Left kidney (tissue), 8 donors: ENCODE data around the gene BAG5. TPM values are rescaled to one million over a fixed set of nuclear protein-coding genes. Genes with fewer than 3 reads are reported as not detected.
"Not testable (repeated sequence)": the region's sequence is repeated elsewhere in the genome, so short reads cannot be mapped to it uniquely, and the experiment has no call there.

Experiments
- DNase-seq: peaks from one replicate; pipeline ENCODE4 v3.0.0-alpha.2; 2013
- long read RNA-seq, 8 donors: transcript quantifications; one replicate each; lab custom pipeline, GENCODE V29; 2026
- polyA plus RNA-seq: library from polyadenylated mRNA; unstranded; fragments of 120-200 nt; gene quantifications from one replicate; pipeline ENCODE4 v1.2.1, GENCODE V29; 2013; ENCODE audit not compliant: insufficient read length

Gene BAG5, protein sequence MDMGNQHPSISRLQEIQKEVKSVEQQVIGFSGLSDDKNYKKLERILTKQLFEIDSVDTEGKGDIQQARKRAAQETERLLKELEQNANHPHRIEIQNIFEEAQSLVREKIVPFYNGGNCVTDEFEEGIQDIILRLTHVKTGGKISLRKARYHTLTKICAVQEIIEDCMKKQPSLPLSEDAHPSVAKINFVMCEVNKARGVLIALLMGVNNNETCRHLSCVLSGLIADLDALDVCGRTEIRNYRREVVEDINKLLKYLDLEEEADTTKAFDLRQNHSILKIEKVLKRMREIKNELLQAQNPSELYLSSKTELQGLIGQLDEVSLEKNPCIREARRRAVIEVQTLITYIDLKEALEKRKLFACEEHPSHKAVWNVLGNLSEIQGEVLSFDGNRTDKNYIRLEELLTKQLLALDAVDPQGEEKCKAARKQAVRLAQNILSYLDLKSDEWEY
- 35.7 TPM for polyA plus RNA-seq
- long read RNA-seq, donor 1, full-length matches to known transcripts: 7 of 25 reads
- long read RNA-seq, donor 1, partial matches to known transcripts: 18 of 25 reads
- long read RNA-seq, donor 1, other reads (novel, unspliced or antisense): 0 of 25 reads
- long read RNA-seq, donor 2, full-length matches to known transcripts: 12 of 12 reads
- long read RNA-seq, donor 2, partial matches to known transcripts: 0 of 12 reads
- long read RNA-seq, donor 2, other reads (novel, unspliced or antisense): 0 of 12 reads
- long read RNA-seq, donor 3, full-length matches to known transcripts: 7 of 7 reads
- long read RNA-seq, donor 3, partial matches to known transcripts: 0 of 7 reads
- long read RNA-seq, donor 3, other reads (novel, unspliced or antisense): 0 of 7 reads
- long read RNA-seq, donor 4, full-length matches to known transcripts: 2 of 2 reads
- long read RNA-seq, donor 4, partial matches to known transcripts: 0 of 2 reads
- long read RNA-seq, donor 4, other reads (novel, unspliced or antisense): 0 of 2 reads
- long read RNA-seq, donor 5, full-length matches to known transcripts: 5 of 5 reads
- long read RNA-seq, donor 5, partial matches to known transcripts: 0 of 5 reads
- long read RNA-seq, donor 5, other reads (novel, unspliced or antisense): 0 of 5 reads
- long read RNA-seq, donor 6, full-length matches to known transcripts: 6 of 6 reads
- long read RNA-seq, donor 6, partial matches to known transcripts: 0 of 6 reads
- long read RNA-seq, donor 6, other reads (novel, unspliced or antisense): 0 of 6 reads
- long read RNA-seq, donor 7, full-length matches to known transcripts: 11 of 11 reads
- long read RNA-seq, donor 7, partial matches to known transcripts: 0 of 11 reads
- long read RNA-seq, donor 7, other reads (novel, unspliced or antisense): 0 of 11 reads
- long read RNA-seq, donor 8, full-length matches to known transcripts: 3 of 3 reads
- long read RNA-seq, donor 8, partial matches to known transcripts: 0 of 3 reads
- long read RNA-seq, donor 8, other reads (novel, unspliced or antisense): 0 of 3 reads

DNA sequence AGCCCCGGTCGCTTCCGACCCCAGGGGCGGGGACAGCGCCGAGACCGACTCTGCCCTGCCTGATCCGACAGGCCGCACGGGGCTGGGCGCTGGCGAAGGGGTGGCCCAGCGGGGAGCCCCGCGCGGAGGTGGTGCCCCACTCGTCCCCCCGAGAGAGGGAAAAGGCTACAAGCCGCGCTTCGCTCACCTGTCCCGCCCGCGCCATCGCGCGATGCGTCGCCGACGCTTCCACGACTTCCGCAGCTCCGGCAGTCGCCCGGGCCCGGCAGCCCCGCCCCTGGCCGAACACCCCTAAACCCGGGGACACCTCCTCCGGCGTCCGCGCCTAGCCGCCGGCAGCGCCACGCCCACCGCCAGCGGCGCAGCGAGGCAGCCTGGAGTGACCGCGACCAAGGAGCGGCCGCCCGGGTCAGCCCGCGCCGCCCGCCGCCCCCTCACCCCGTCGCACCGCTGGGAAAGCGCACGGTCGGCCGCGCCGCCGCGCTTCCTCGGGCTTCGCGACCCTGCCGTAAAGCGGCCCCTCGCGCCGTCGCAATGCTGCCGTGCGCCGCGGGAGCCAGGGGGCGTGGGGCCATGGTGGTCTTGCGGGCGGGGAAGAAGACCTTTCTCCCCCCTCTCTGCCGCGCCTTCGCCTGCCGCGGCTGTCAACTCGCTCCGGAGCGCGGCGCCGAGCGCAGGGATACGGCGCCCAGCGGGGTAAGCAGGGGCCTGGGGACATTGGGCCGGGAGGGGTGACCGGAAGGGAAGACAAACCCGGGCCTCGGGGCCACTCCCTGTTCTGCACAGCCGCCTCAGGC is at the start of gene BAG5, which contains the start of gene COA8:
TSS of gene BAG5 (minus strand) at position 229 of the 797 bp plus-strand sequence. CDS start 1,493 bp downstream, outside the sequence.
TSS of gene COA8 (plus strand) at position 532 of the 797 bp plus-strand sequence. CDS start at position 574, 42 bp downstream.
- DNase-seq: peak; percentile 82

DNA sequence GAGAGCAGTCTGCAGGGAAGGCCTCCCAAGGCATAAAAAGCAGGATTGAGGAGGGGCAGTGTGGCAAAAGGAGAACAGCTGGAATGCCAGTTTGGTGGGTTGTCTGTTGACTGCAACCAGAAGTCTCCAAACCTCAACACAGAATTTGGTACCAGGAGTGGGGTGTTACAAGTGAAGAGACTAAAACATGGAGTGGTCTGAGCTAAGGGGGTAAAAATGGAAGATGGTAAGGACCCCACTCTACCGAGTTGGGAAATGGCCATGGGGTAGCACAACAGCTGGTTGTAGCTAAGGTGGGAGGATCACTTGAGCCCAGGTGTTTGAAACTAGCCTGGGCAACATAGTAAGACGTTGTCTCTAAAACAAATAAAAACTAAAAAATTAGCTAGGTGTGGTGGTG is 48.8 kb upstream of the BAG5 start:
- DNase-seq: no peak

DNA sequence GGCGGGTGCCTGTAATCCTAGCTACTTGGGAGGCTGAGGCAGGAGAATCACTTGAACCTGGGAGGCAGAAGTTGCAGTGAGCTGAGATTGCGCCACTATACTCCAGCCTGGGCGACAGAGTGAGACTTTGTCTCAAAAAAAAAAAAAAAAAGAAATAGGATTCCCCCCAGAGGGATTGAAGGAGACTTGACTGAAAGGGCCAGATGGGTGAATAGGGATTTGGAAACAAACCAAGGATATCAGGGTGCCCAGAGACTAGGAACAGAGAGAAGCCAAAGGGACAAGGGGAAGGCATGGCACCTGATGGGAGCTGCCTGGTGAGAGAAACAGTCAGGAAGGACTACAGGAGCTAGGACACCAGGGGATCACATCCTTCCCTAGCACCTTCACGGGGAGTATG is 46.6 kb upstream of the BAG5 start:
- not testable (repeated sequence) for DNase-seq

DNA sequence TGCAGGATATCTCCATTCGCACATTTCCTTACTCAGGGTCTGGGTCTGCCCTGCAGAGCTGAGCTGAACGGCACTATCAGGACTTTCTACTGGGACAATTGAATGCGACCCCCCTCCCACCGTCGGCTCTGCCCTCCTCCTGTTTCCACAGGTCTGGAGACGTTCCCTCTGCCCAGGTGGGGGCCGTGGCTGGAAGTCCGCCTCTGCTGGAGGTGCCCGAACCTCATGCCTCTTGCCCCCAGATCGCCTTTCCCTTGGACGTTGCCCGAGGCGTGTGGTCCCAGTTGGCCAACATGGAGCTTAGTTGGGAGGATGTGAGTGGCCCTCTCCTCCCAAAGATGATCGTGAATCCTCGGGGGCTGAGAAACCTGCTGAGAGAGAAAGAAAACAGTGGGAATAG is 45.4 kb upstream of the BAG5 start:
- no peak for DNase-seq

DNA sequence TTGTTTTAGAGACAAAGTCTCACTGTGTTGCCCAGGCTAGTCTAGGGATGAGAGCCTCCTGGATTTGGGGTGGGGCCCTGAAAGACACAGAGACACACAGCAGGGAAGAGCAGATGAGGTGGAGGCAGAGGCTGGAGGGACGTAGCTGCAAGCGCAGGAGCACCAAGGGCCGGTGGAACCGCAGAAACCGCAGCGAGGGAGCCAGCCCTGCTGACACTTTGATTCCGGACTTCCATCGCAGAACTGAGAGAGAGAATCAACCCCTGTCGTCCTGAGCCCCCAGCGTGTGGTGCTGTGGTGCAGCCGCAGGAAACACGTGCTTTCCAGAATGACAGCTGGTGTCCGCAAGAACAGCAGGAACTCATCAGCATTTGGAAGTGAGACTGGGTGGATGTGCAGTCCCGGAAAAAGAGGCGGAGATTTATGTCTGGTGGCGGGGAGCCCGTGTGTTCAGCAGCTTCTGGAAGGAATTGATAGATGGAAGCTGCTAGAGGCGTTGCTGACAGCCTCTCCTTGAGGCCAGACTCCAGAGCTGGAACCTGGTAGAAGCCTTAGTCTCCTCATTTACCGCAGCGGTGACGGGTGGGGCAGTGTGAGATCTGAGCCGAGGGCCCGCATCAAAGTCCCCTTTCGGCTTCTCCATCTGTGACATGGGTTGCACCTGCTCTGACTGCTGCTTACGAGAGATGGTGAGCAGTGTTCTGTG is 44.7 kb upstream of the BAG5 start:
- DNase-seq: peak; percentile 91

DNA sequence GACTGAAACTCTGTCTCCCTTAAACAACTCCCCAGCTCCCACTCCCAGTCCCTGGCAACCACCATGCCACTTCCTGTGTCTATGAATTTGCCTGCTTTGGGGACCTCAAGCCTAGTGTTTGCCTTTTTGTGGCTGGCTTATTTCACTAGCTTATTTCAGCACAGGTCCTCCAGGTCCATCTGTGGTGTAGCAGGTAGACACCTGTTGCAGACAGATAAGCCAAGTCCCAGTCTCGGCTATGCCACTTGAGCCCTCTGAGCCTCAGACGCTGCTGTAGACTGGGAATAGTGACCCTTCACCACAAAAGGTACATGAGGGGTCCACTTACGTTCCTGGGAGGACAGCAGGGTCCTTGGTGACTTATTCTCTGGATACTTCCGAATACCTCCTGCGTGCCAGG is 42.2 kb upstream of the BAG5 start:
- no peak for DNase-seq

DNA sequence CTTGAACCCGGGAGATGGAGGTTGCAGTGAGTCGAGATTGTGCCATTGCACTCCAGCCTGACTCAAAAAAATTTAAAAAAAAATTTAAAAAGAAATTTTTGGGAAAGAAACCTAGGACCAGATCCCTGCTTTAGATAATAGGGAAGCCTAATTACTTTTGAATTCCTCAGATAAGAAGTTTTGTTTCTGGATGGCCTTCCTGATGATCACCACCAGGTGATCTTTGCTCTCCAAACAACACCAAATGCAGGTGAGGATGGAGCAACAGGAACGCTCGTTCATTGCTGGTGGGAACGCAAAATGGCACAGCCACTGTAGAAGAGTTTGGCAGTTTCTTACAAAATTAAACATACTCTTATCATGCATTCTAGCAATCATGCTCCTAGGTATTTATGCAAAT is 38.0 kb upstream of the BAG5 start:
- no peak for DNase-seq

DNA sequence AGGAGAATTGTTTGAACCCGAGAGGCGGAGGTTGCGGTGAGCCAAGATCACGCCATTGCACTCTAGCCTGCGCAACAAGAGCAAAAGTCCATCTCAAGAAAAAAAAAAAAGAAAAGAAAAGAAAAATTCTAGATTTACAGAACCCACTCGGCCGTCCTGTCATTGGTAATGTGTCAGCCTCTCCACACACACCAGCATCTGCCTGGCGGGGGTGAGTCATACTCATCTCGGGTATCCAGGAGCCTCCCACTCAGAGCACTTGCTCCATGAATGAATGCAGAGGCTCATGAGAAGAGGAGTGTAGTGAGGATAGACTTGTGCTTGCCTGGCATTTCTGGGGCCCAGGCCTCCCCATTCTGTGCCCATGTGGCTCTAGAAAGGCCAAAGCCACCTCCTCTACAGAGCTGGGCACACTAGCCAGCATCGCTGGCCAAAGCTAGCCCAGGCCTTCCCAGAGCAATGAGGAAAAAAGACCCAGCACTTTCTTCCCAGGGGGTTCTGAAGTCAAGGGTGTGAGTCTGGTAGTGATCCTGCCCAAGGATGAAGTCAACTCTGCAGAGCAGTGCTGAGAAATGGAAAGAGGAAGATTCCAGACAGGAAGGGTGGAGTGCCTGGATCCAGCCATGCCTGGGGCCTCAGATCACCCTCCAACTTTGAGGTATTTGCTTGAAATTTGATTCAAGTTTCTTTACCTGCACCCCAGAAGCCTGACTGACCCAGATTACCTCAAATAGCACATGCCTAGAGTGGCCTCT is 35.3 kb upstream of the BAG5 start:
- no peak for DNase-seq

DNA sequence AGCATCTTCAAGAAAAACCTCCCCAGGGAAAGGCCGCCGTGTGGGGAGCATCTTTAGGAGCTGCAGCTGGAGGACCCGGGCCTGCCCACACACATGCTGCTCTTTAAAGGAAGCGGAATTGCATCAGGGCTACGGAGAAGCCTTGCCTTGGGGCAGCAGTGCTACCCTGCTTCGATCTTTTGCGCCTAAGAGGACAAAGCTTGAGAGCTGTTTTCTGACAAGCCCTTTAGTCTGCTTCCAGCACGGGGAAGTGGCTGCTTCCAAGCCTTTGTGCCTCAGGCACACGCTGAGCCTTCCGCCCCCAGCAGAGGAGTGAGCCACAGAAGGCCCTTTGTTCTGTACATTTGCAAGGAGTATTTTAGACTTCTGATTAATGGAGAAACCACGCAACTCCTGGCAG is 31.8 kb upstream of the BAG5 start:
- DNase-seq: no peak

DNA sequence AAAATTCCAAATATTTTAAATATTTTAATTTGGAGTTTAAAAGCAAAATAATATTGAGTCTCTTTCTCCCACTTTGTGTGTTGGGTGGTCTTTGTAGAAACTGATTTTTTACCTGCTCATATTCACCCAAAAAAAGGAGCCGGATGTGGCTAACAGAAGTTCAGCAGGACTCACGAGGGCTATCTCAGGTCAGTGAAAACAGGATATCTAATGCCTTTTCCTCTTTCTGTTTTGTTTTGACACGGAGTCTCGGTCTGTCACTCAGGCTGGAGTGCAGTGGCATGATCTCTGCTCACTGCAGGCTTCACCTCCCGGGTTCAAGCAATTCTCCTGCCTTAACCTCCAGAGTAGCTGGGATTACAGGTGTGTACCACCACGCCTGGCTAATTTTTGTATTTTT is 31.1 kb upstream of the BAG5 start:
- DNase-seq: no peak

DNA sequence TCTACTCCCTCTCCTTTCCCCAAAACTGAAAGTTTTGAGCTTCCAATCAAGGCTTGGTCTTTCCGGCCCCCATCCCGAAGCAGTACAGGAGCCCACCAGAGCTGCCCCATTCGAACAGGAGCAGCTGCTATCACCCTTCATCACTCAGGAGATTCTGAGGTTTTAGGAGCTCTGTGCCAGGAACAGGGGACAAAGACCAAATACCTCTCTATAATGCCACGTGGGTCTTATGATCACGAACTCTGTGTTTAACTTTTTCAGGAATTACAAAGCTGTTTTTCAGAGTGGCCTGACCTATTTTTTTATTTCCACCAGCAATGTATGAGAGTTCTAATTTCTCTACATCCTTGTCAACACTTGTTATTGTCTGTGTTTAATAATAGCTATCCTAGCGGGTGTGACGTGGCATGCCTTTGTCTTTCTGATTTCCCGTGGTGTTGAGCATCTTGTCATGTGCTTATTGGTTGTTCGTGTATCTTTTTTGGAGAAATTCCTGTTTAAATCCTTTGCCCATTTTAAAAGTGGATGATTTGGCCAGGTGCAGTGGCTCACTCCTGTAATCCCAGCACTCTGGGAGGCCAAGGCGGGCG is 22.0 kb upstream of the BAG5 start:
- DNase-seq: no peak

DNA sequence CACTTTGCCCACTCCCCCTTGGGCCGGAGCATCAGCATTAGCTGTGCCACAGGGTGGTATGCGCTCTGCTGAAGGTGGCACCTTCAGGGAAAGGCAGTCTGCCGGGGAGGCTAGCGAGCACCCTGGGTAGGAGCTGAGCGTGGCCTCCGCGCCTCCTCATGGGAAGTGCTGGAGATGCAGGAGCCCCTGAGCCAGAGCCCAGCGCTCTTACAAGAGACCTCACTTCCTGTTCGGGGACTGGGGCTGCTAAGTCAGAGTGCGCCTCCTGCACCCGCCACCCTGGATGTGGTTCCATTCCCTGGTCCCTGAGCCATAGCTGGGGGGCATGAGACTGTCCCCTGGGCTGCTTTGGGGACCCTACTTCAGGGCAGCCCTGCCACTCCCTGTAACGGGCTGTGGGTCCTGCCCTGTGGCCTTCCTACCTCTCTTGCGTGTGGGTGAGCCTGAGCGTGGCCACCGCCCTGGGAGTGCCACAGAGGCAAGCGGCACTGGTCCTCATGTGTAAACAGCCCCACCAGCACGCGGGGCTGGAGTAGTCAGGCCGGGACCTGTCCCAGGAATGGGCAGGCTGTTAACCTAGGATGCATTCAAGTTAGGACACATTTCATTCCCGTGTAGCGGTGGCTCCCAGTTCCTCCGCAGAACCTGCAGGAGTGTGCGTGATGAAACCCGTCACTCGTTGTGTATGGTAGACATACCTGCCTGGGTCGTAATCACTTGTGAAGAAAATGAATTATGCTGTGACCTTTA is 19.7 kb upstream of the BAG5 start:
- no peak for DNase-seq

DNA sequence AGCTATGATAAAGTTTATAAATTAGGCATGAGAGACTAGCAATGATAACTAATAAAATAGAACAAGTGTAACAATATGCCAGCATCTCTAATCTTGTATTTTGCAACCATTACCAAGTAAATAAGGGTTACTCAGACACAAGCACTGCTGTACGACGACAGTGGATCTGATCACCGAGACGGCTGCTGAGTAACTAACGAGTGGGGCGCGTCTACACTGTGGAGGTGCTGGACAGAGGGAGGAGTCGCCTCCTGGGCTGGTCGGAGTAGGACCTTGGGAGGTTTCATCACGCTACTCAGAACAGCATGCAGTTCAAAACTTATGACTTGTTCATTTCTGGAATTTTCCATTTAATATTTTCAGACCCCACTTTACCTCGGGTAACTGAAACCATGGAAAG is 18.7 kb upstream of the BAG5 start:
- no peak for DNase-seq

DNA sequence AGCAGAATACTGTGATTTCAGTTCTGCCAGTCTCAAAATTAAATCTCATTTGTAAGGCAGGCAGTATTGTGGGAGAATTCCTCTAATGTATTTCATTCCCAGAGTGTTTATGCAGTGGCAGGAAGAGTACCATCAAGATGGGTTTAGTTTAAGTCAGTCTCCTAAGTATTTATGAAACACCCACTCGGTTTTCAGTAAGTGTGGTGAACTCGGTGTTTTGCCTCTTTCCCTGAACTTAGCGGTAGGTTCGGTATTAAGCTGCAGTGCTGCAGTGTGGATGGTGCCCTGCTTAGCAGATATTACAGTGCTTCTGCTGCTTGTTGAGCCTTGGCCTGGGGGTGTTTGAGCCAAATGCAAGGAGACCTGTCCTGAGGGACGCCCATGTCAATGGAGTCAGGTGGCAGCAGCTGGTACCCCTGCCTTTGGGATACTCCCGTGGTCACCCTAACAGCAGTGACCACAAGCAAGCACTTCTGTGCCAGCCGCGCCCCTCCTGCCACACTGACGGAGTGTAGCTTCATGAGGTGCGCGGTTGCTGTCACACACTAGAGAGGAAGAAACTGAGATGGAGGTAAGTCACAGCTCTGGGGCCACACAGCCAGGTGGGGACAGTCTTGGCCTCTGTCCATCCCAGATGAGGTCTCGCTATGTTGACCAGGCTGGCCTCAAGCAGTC is 16.1 kb upstream of the BAG5 start:
- no peak for DNase-seq

DNA sequence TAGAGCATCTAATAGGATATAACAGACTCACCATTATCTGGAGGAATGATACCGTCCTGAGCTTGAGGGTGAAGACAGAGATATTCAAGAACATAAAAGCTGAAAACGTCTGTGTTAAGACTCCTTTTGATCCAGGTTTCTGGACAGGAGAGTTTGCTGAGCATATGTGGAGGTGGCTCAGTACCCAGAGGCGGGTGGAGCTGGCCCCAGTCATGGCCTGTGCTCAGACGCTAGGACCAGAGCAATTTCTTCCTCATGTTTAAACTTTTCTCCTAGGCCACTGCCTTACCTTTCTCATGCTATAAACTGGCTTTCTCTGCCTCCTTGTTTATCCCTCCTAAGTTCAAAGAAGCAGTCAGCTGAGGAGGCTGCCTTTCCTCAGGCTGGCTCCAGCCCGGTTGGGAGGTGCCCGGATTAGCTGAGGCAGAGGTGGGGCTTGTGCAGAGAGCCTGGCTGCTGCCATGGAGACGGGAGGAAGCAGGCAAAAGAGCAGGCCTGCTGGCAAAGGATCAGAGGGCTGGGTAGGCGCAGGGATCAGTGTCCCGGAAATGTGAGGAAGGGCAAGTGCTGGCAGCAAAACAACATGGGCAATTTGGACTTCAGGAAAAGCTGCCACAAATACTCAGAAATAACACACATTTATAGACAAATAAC is 14.0 kb upstream of the BAG5 start:
- peak; percentile 87 for DNase-seq

DNA sequence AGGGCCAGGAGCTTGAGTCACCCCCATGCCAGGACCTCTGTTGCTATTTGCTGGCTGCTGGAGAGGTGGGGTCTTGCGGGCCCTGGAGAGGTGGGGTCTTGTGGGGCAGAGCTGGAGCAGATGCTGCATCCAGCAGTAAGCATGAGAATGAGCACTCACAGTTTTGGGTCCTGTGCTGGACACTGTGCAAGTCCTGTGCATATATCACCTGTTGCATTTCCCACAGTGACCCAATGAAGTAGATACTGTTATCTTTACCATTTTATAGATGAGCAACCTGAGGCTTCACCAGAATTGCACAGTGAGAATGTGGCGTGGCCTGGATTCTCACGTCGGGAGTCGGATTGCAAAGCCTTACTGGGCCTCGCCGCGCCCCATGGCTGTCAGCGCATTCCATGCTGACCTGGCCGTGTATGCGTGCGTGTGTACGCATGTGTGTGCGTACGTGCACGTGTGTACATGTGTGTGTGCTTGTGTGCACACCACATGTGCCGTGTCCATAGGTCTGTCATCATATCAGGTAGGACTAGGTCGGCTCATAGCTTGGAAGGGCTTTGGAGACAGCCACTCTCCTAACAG is 12.3 kb upstream of the BAG5 start:
- DNase-seq: no peak

DNA sequence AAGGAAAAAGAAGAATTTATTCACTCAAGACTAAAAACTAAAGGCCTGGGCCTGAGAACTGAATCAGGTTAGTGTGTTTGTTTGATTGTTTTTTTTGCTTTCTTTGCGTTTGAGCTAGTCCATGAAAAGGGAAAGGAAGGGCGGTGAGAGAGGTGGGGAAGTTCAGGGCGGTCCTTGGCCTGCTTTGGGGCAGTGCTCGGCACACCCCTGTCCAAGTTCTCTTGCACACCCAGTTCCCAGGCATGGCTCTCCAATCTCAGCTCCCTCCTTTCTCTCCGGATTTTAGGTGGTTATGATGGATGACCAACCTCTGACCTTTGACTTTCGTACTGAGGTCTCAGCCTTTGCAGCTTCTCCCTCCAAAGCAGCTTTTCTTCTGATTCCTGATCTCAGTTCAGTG is 11.6 kb upstream of the BAG5 start:
- DNase-seq: no peak
